ENCODE measurements around the gene SDHC.

SDHC gene

GRCh38 chr1:161314201-161314981, at the start of gene SDHC:
TSS of gene SDHC (plus strand) at chr1:161314381. CDS start at chr1:161314406, 25 bp downstream.
- DNase-seq (ENCODE audit: low read depth): peak; percentile 85

- no peak for DNase-seq (ENCODE audit: low read depth)
Measured at GRCh38 chr1:161265305-161265704, 48.9 kb upstream of the SDHC start.

- DNase-seq (ENCODE audit: low read depth): no peak
Measured at GRCh38 chr1:161266202-161266601, 48.0 kb upstream of the SDHC start.

- no peak for DNase-seq (ENCODE audit: low read depth)
Measured at GRCh38 chr1:161266836-161267235, 47.3 kb upstream of the SDHC start.

GRCh38 chr1:161267321-161267720, 46.9 kb upstream of the SDHC start:
- DNase-seq (ENCODE audit: low read depth): no peak

- no peak for DNase-seq (ENCODE audit: low read depth)
Measured at GRCh38 chr1:161273402-161273801, 40.8 kb upstream of the SDHC start.

- DNase-seq (ENCODE audit: low read depth): no peak
Measured at GRCh38 chr1:161274874-161275273, 39.3 kb upstream of the SDHC start.

GRCh38 chr1:161282991-161283390, 31.2 kb upstream of the SDHC start:
- no peak for DNase-seq (ENCODE audit: low read depth)

- DNase-seq (ENCODE audit: low read depth): no peak
Measured at GRCh38 chr1:161285113-161285512, 29.1 kb upstream of the SDHC start.

GRCh38 chr1:161285521-161285920, 28.7 kb upstream of the SDHC start:
- no peak for DNase-seq (ENCODE audit: low read depth)

GRCh38 chr1:161287482-161288054, 26.6 kb upstream of the SDHC start:
- DNase-seq (ENCODE audit: low read depth): no peak

GRCh38 chr1:161290779-161291178, 23.4 kb upstream of the SDHC start:
- DNase-seq (ENCODE audit: low read depth): no peak

- no peak for DNase-seq (ENCODE audit: low read depth)
Measured at GRCh38 chr1:161297415-161297814, 16.8 kb upstream of the SDHC start.

- no peak for DNase-seq (ENCODE audit: low read depth)
Measured at GRCh38 chr1:161298116-161298515, 16.1 kb upstream of the SDHC start.

GRCh38 chr1:161299347-161299746, 14.8 kb upstream of the SDHC start:
- no peak for DNase-seq (ENCODE audit: low read depth)

GRCh38 chr1:161300478-161300877, 13.7 kb upstream of the SDHC start:
- DNase-seq (ENCODE audit: low read depth): no peak

GRCh38 chr1:161304927-161305866, 9.0 kb upstream of the SDHC start:
- peak; percentile 0 for DNase-seq (ENCODE audit: low read depth)

- peak; percentile 75 for DNase-seq (ENCODE audit: low read depth)
Measured at GRCh38 chr1:161305867-161306519, 8.2 kb upstream of the SDHC start.

- DNase-seq (ENCODE audit: low read depth): no peak
Measured at GRCh38 chr1:161307230-161307768, 6.9 kb upstream of the SDHC start.

GRCh38 chr1:161307892-161308638, 6.1 kb upstream of the SDHC start:
- DNase-seq (ENCODE audit: low read depth): no peak

- no peak for DNase-seq (ENCODE audit: low read depth)
Measured at GRCh38 chr1:161309868-161310267, 4.3 kb upstream of the SDHC start, which contains the start of gene MPZ. TSS of gene MPZ (minus strand) at chr1:161309968. CDS start at chr1:161309905, 63 bp downstream.
